ENCODE measurements around the gene PLCB1.
"Not testable (repeated sequence)": the region's sequence is repeated elsewhere in the genome, so short reads cannot be mapped to it uniquely, and the experiment has no call there.

The PLCB1 gene

DNA sequence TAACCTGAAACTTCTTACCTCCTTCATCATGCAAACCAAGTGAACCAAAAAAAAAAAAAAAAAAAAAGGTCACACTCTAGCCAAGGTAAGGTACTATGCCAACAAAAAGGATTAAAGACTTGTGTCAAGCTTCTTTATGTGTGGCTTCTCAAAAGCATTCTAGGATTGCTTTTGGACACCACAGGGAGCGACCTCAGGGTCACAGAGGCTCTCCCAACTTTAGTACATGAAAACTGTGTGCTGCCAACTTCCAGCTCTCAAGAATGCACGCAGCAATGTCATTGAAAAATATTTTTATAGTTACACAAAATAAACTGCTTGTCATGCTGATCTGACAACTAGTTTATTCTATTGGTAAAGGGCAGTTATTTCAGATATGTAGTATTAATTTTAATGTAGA is 243.8 kb downstream of the PLCB1 start:
- no peak for DNase-seq

DNA sequence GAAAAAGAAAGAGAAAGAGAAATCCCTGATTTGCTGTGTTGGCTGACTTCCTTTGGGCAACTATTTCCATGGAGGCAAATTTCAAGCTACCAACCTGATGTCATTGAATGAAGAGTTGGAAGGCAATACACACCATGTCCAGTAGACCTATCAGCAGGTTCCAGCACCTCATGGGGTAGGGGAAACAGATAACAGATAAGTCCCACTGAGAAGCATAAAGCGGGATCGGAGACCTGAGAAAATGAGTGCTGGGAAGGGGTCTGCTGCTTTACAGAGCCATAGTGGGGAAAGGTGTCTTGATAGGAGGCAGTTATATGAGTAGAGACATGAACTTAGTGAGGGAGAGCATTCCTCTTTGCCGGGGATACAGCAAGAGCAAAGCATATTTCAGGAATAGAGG is 244.9 kb downstream of the PLCB1 start:
- no peak for DNase-seq

DNA sequence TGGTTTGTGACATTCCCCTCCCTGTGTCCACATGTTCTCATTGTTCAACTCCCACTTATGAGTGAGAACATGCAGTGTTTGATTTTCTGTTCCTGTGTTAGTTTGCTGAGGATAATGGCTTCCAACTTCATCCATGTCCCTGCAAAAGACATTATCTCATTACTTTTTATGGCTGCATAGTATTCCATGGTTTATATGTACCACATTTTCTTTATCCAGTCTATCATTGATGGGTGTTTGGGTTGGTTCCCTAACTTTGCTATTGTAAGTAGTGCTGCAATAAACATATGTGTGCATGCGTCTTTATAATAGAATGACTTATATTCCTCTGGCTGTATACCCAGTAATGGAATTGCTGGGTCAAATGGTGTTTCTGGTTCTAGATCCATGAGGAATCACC is 247.1 kb downstream of the PLCB1 start:
- not testable (repeated sequence) for DNase-seq

DNA sequence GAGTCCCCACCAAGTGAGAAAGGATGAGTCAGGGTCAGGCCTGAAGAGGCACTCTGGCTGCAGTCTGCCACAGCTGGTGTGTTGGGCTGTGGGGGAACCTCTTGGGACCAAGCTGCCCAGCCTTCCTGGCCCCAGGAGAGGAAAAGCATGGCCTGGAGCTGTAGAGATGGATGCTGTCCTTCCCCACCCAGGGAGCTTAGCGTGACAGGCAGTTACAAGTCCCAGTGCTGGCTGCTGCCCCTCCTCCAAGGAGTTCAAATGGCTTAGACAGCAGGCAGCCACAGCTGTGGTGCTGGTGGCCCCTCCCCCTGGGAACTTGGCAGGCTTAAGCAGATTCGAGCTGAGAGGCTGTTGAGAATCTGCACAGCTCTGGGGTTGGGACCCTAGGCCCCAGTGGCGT is 253.2 kb downstream of the PLCB1 start:
- no peak for DNase-seq

DNA sequence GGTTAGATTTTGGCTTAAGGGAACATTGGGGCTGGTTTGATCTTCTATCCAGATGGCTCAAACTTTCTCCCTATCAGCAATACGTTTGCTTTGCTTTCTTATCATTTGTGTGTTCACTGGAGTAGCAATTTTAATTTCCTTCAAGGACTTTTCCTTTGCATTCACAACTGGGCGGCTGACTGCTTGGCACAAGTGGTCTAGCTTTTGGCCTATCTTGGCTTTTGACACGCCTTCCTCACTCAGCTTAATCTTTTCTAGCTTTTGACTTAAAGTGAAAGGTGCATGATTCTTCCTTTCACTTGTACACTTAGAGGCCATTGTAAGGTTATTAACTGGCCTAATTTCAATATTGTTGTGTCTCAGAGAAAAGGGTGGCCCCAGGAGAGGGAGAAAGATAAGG is 254.9 kb downstream of the PLCB1 start:
- no peak for DNase-seq

DNA sequence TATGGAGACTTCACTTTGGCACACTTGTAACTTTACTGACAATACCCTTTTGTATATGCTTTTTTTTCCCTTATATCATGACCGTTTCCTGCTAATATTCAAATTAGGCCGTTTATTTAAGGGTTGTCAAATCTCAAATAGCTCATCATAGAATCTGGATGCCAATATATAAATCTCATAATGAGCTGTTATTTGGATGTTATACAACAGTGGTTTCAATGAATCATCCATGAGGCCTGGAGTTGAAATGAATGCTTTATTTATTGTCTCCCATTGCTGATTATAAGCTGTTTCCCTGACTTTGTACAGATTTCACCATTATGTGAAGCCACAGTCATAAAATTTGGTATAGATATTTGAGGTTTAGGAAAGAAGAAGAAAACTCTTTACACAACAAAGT is 256.1 kb downstream of the PLCB1 start:
- DNase-seq: no peak

DNA sequence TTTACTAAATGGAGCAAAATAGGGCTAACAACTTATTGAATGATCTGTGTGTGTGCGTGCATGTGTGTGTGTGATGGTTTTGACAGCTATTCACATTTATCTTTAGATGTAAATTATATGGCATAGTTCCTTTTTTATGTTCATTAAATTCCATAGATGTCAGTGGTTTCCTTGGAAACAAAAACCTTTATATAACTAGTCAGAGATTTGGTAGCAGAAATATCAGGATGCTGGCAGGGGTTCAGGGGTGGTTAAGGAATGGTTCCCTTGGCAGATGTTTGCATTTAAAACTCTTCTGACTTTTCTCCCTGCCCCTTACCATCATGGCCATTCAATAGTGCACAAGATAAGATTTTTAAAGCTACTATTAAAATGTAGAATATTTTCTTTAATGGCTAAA is 256.6 kb downstream of the PLCB1 start:
- no peak for DNase-seq

DNA sequence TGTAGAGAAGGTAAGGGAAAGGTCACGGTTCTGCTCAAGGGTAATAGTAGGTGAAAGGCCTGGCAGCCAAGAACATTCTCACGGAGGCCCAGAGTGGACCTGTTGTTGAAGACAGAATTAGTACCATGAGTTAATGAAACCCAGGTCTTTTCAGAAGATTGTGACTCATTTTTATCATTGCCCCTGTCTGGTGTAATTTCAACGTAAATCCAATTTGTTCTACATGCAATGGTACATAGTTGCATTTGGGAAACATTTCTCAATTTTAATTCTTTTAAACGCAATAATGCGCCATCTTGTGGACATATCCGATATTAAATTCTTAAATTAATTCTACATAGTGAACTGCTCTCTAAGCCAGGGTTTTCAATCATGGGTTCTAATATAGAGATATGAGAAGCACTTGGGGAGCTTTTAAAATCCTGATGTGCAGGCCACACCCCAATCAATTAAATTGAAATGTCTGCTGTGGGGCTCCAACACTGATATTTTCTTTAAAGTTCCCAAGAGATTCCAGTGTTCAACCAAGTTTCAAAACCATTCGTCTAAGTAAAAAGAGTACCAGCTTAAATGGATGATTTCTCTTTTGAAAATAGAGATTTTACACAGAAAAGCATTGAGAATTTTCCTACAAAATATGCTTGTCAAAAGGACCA is 257.4 kb downstream of the PLCB1 start:
- no peak for DNase-seq

DNA sequence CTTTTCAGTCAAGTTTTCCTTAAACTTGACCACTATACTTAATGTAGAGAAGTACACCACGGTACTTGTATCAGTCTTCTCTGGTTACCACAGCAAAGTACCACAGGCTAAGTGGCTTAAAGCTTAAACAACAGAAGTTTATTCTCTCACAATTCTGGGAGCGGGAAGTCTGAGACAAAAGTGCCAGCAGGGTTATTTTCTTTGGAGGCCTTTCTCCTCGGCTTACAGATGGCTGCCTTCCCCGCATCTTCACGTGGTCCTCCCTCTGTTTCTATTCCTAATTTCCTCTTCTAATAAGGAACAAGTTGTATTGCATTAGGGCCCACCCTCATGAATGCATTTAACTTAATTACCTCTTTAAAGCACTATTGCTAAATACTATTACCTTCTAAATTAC is 258.0 kb downstream of the PLCB1 start:
- DNase-seq: no peak

DNA sequence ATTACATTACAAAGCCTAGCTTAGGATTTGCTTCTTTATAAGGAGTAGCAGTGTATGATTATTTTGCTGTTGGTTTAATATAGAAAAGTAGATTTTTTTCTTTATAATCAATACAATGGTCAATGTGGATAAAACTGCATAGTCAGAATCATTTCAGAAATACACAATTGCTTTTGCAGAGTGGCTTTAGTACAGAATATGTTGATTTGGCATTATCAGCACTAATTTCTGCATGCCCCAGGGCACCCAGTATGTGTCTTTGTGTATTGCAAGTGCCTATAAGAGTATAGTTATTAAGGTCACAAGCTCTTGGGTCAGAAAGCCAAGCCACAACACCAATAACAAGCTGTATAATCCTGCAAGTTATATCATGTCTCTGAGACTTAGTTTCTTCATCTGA is 258.4 kb downstream of the PLCB1 start:
- no peak for DNase-seq

DNA sequence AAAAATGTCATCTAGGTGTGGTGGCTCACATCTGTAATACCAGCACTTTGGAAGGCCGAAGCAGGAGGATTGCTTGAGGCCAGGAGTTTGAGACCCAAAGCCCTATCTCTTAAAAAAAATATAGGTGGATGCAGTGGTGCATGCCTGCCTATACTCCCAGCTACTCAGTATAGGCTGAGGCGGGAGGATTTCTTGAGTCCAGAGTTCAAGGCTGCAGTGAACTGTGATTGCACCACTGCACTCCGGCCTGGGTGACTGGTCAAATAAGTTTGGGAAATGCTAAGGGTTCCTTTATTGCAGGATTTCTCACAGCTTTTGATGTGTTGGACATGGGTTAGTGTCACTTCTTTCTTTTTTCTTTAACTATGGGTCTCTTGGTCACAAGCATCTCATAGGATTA is 261.3 kb downstream of the PLCB1 start:
- no peak for DNase-seq

DNA sequence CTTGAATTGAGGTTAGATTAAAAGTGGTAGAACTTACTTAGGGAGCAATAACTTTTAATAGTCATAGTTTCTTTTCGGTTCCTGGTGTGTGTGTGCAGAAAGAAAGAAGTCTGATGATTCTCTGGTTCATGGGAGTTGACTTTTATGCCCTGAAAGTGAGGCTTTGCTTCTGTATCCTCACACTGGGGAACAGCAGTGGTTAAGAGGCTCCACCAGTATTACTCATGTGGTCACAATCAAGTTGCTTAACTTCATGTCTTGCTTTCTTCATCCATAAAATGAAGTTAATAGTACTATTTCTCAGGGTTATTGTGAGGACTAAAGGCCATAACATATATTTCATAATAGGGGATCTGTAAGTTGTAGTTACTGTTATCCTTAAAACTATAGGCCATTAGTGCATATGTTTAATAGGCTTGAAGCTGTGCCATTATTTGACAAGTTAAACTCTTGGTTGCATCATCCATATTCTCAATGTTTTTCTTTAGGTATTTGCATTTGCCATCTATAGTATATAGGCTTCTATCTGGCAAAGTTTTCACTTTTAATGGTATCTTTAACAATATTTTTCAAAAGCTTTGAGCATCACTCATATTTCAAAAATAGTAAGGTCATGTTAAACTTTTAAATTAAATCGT is 262.4 kb downstream of the PLCB1 start:
- no peak for DNase-seq

DNA sequence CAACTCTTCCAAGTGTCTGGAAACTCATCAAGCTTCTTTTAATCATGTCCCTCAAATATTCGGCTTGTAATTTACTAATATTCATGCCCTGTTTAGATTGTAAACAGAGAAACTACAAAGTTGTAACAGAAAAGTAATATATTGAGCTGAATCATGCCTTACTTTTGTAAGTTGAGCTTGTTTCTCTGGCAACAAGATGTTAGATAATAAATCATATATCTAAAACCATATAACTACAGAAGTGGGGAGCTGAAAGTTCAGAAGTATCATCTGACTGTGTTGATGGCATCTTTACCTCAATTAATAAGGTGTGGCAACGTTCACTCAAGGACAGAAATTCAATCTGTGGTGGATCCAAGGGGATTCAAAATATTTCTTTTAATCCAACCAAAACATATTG is 263.9 kb downstream of the PLCB1 start:
- DNase-seq: no peak

DNA sequence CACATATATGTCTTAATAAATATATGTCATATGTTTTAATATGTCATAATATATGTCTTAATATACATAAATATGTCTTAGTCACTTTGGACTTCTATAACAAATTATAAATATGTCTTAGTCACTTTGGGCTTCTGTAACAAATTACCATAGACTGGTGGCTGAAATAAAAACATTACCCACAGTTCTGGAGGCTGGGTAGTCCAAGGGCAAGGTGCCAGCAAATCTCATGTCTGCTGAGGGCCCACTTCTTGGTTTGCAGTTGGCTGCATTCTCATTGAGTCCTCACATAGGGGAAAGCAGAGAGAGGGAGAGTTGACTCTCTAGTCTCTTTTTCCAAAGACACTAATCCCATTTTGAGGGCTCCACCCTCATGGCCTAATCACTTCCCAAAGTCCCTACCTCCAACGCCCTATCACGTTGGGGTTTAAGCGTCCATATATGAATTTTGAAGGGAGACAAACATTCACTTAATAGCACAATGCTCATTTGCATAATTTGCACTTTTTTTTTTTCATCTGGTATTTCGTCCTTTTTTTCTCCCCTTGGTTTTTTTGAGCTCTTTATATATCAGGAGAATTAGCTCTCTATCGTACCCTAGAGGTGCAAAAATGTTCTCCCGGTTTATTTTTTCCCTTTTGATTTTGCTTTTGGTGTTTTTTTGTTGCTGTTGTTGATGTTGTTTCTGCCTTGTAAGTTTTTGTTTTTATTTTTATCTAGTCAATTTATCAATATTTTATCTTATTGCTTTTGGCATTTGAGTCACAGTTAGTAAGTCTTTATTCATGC is 266.4 kb downstream of the PLCB1 start:
- no peak for DNase-seq

DNA sequence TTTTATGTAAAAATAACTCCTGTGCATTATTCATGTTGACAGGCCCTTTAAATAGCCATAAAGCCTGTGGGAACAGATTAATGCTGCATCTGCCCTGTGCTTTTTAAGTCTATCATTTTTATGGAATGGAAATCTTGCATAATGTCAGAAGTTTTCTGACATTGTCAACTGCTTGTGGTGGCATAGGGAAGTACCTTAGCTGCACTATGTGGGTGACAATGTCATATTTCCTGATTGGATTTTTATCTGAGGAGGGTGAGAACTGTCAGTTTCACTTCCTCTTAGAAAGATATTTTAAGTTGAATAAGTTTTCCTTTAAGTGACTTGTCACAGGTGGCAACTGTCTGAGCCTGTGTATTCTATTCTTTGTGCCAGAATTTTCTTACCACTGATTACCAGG is 267.9 kb downstream of the PLCB1 start:
- DNase-seq: no peak

DNA sequence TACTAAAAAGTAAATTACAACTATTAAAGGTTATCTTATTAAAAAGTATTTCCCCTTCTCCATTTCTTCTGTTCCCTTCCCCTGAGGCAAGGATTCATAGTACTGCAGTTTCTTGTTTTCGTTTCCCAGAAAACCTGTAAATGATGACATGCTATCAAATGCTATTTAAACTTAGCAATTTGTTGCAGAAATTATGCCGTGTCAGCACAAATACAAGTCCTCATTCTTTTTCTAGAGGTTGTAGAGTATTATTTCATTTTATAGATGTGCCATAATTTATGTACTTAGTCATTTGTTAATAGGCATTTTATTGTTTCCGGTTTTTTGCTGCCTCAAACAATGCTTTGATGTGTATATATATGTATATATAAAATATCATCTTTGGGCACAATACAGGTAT is 268.4 kb downstream of the PLCB1 start:
- DNase-seq: no peak

DNA sequence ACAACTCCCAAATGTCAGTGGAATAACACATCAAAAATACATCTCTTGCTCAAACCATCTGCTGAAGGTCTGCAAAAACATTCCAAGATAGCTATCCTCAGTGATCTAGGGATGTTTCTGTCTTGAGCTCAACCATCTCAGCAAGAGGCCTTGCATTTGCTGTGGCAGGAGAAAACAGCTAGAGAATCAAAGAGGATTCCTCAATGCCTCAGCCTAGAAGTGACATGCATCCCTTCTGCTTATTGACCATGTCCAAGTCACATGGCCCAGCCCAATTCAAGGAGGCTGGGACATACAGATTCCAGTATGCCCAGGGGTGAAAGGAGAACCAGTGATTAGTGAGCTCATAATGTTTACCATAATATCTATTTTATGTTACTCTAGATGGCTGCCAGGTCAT is 269.5 kb downstream of the PLCB1 start:
- no peak for DNase-seq

DNA sequence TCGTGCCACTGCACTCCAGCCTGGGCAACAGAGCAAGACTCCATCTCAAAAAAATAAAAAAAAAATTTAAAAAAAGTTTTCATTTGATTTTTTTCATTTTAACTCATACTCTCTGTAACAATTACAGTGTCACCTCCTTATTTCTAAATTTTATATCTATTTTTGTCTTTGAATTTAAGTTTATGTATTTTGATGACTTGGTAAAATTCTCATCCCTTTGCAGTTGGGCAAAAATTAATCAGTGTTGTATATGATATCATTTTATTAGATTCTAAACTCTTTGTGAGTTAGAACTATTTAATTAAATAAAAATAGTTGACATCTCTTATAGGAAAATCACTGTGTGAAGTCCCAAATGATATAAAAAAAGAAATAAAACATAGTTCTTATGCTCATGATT is 270.7 kb downstream of the PLCB1 start:
- no peak for DNase-seq

DNA sequence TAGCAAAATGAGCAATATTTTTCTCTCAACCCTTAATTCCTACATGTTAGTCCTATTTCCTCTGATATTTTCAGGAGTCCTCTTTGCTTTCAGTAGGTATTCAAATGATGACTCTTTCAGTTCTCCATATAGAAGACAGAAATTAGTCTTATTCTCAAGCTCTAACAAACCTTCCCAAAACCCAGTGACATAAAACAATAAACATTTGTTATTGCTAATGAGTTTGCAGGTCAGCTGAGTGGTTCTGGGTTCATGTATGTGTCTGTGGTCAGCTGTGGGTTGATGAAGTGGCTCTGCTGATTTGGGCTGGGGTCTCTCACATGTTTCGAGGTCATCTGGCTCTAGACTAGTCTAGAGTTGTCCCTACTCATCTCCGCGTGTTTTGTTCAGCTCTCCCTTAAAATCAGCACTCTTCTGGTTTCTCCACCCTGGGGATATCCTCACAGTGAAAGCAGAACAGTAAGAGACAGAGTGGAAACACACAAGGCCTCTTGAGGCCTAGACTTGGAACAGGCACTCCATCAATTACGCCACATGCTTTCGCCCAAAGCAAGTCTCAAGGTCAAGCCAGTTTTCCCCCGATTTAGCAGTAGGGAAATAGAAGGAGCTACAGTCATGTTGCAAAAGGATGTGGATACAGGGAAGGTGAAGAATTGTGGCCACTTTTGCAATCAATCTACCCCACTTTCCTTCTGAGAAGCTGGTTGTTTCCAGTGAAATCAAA is 273.0 kb downstream of the PLCB1 start:
- no peak for DNase-seq

DNA sequence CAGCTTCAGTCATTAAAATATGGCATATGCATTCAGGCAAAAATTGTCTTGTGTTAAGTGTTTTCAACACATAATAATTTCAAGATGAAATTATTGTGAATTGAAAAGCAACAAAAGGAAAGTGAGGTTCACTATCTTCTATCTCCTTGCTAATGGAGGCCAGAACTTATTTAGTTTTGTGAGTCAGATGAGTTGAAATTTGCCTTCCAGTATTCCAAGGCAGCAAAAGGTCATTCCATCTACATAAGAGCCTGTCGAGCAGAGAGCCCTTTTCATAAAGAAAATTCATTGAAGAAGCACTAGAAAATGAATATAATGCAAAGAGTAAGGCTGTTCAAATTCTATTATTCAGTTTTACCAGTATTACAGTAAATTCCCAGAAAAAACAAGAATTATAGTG is 274.3 kb downstream of the PLCB1 start:
- DNase-seq: no peak

DNA sequence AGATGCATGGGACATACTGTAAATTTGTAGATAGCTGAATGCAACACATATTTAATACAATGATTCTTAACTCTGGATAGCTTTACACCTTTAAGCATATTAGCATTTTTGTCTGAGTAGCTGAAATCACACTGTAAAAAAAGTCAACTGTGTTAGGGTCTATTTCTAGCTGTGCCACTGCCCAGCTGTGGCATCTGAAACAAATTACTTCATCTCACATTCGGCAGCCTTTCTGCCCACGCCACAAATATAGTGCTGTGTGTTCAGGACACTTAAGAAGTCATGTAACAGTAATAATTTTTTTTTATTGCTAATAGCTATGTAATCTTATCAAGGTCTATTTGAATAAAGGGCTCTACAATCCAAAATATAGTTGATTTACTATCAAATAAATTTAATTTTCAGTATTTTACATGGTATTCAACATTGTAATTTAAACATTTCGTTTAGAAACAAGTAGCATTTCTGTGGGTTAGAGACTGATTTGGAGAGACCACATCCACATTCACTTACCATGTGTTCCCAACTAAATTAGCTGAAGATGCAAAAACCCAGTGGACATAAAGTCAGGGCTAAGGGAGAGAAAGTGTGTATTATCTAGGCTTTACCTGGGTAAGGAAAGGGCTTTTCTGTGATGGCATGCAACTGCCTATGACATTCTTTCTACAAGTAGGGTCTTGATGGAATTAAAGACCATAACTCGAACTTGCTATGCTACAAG is 276.7 kb downstream of the PLCB1 start:
- DNase-seq: no peak

DNA sequence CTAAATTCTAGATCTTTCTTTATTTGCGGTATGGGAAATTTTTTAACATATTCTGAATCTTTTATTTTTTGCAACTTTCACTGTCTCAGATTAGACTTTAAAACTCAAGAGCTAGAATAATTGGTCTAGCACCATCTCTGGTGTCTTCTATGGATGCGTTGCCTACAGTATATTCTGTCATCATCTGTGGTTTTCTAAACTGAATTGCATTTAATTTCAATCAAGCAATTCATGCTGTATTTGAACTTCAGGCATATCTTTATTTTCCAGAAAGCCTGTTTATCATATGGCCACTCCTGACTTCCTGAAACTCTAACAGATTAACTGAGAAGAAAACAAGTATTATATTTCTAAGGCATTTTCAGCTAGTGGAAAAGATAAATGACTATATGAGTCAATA is 281.6 kb downstream of the PLCB1 start:
- DNase-seq: no peak
